Fibroblast of lung (primary cell): ENCODE measurements around the gene NT5C1B.

Experiments
- CTCF ChIP-seq, 2 donors: IDR thresholded peaks in 1 of 2; conservative IDR thresholded peaks in 1 of 2; 1 replicate in 1 of 2; 2 replicates in 1 of 2; pipeline ENCODE4 v1.5.1; 2011 to 2012; ENCODE audit warnings: low read length in 2 of 2, control low read depth in 1 of 2, inconsistent platforms in 1 of 2, low read depth in 1 of 2, mild to moderate bottlenecking in 1 of 2
- EZH2 ChIP-seq: IDR thresholded peaks from 2 replicates; pipeline ENCODE4 v1.5.1; 2012; ENCODE audit warnings: low read length, control low read depth, mild to moderate bottlenecking; ENCODE audit errors: missing control alignments

DNA sequence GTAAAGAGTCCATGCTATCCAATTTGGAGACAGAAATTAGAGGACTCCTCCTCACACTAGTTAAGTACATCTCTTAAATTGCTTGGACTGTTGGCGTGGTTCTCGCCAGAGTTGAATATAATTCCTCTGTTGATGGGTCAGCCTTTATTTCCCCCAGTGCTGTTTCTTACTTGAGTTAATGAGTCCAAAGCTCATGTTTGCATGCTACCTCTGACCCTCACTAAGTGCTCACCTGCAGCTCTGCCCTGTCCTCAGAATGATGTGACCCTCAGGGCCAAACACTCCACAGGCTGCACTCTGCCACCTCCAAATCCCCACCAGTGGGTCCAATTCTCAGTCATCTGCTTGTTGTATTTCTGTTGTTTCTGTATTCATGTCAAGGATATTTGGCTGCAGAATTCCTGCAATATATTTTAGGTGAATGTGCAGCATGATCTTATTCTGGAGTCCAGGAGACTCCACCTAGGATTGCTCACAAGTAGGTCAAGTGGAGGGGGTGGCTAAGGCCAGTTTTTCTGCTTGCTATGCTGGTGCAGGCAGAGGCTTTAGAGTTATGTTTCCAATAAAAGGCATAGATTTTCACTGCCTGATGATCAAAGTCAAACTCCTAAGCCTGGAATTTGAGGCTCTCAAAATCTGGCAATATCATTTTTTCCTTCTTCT, 66.8 kb downstream of the NT5C1B start:
- no peak for TF ChIP-seq CTCF (conservative IDR thresholded peaks at IDR 0.05 in 1 of 2, IDR thresholded peaks at IDR 0.05 in 1 of 2; ENCODE audit: low read depth in 1 of 2, low read length in 2 of 2)
- no peak for TF ChIP-seq EZH2
